Spleen (tissue), 7 donors: ENCODE measurements around the gene USP2.

ENCODE experiments used
- POLR2A ChIP-seq, 3 donors: fragments of 450-650 bp; IDR thresholded peaks; one replicate each; pipeline ENCODE4 v1.5.1; 2017; ENCODE audit warnings: antibody characterized with exemption in 3 of 3, mild to moderate bottlenecking in 1 of 3
- POLR2AphosphoS5 ChIP-seq, 3 donors: sonication (generic); formaldehyde crosslinking; IDR thresholded peaks; one replicate each; pipeline ENCODE4 v1.5.1; 2017; ENCODE audit warnings: antibody characterized with exemption in 3 of 3
- TF ChIP-seq, protein P1 (sequence below), 11 experiments: fragments of 200-600 bp in 7 of 11; fragments of 450-650 bp in 4 of 11; sonication (generic) in 4 of 11; IDR thresholded peaks in 8 of 11; conservative IDR thresholded peaks in 3 of 11; 1 replicate in 7 of 11; 2 replicates in 4 of 11; pipeline versions ENCODE4 v1.4.0 to v1.8.0; 2016 to 2021; ENCODE audit warnings: antibody characterized with exemption in 11 of 11, inconsistent platforms in 4 of 11, mild to moderate bottlenecking in 1 of 11
- donor health status: DM: no; HTN: no; CAD: no; lungs with moderate emphysema.
- donor health status: DM: no; HTN: no; CAD: no.
- donor health status: DM: no; HTN: no; CAD: no.

DNA sequence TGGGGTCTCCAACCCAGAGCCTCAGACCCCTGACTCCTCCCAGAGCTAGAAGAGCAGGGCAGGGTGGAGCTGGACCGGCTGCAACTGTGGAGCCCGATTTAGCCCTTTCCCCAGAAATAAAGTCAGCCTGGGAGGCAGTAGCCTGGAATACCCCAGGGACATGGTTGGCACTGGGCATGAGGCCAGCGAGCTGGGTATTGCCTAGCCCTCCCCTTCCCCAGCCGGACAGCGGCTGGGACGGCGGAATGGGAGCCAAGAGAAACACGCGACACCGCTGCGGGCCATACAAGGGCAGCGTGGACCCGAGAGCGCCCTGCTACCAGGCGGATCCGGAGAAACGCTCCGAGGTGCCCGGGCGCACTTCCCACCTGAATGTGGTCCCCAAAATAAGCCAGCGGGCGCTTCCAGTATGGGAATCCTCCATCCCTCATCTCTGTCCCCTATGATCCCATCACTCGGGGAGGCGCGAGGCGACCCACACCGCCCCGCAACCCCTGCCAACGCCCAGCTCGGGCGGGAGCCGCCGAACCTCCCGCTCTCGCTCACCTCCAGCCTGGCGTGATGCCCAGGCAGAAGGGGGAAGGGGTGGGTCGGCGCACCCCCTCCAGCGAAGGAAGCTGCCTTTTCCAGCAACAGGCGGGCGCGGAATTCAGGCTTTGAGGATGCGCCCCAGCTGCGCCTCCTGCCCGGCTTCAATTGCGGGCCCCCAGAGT is 65.3 kb downstream of the USP2 start:
- TF ChIP-seq, protein P1, sequence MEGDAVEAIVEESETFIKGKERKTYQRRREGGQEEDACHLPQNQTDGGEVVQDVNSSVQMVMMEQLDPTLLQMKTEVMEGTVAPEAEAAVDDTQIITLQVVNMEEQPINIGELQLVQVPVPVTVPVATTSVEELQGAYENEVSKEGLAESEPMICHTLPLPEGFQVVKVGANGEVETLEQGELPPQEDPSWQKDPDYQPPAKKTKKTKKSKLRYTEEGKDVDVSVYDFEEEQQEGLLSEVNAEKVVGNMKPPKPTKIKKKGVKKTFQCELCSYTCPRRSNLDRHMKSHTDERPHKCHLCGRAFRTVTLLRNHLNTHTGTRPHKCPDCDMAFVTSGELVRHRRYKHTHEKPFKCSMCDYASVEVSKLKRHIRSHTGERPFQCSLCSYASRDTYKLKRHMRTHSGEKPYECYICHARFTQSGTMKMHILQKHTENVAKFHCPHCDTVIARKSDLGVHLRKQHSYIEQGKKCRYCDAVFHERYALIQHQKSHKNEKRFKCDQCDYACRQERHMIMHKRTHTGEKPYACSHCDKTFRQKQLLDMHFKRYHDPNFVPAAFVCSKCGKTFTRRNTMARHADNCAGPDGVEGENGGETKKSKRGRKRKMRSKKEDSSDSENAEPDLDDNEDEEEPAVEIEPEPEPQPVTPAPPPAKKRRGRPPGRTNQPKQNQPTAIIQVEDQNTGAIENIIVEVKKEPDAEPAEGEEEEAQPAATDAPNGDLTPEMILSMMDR (IDR thresholded peaks at IDR 0.05 in 8 of 11, conservative IDR thresholded peaks at IDR 0.05 in 3 of 11), result no peak
- TF ChIP-seq POLR2AphosphoS5 (IDR thresholded peaks at IDR 0.05) (no peak), POLR2A (IDR thresholded peaks at IDR 0.05) (no peak)
